ENCODE data around the gene PRDM12. TPM values are rescaled to one million over a fixed set of nuclear protein-coding genes. Genes with fewer than 3 reads are reported as not detected.

The PRDM12 gene
- total RNA-seq, 1 experiment from 2014 or later, result not detected

DNA sequence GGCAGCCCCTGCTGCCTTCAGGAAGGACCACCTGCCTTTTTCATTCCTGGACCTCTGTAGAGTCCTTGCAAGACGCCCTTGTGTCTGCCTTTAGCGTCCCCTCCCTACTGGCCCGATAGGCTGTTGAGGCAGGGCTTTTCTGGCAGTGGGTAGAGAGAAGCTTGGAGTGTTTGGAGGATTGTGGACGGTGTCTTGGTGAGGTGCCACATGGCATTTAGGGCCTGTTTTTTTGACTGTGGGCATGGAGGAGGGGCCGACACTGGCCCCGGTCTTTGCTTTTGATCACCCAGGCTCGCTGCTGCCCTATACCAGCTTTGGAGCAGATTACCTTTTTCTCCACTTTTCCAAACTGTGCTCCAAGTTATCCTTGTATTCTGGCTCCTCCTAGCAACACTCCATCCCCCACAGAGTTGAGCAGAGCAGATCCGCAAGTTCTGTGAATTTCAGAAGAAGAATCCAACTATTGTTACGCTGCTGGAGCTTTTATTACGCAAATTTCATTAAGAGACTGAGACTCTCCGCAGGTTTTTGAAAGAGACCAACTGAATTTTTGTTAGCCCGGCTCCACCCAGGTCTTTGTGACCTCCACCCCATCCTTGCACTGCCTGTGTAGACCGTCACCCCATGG, 34.8 kb upstream of the PRDM12 start:
- peak overlapping the region; percentile 84 to 99 (median 95); a peak in 6 of 7 replicates for H3K27ac Mint-ChIP-seq

More for the DNA sequence above, 34.8 kb upstream of the PRDM12 start:
- H3K27me3 Mint-ChIP-seq (ENCODE audit: low read depth), result no peaks in the 10 kb centered on the region; the same call in 1 of the 2 replicates
- Histone ChIP-seq H3K23me2 (ENCODE audit: insufficient read length, low read depth, low read length, poor library complexity, severe bottlenecking) (no peaks in the 10 kb centered on the region), H3K79me1 (ENCODE audit: insufficient read depth, low read depth, low read length, poor library complexity, severe bottlenecking) (no peaks in the 10 kb centered on the region), H4K8ac (replicated peaks; ENCODE audit: insufficient read length, low read depth, low read length) (no peak overlapping the region), H2BK20ac (ENCODE audit: low read depth, low read length, poor library complexity, severe bottlenecking) (no peak overlapping the region), H3K79me2 (ENCODE audit: insufficient read depth, low read length) (no peaks in the 10 kb centered on the region), H4K91ac (ENCODE audit: insufficient read length, low read depth, low read length) (no peak overlapping the region), H3K4ac (ENCODE audit: low read depth, low read length) (no peak overlapping the region), H3K4me1 (ENCODE audit: insufficient read depth, low read length) (peaks cover 4% of the 10 kb centered on the region; the same call in 1 of the 2 replicates), H2BK12ac (ENCODE audit: insufficient read length, low read depth, low read length) (no peak overlapping the region), H4K20me1 (ENCODE audit: control insufficient read depth, insufficient read depth, insufficient read length) (no peaks in the 10 kb centered on the region), H3K23ac (ENCODE audit: insufficient read length, low read depth, low read length) (no peak overlapping the region), H4K5ac (ENCODE audit: insufficient read length, low read depth, low read length) (no peak overlapping the region), H2AK5ac (ENCODE audit: insufficient read length, low read length) (no peak overlapping the region), H3K27me3 (ENCODE audit: insufficient read depth, low read length) (no peaks in the 10 kb centered on the region), H2AFZ (ENCODE audit: low read length) (no peak overlapping the region), H3T11ph (ENCODE audit: low read length) (no peak overlapping the region), H3K18ac (ENCODE audit: insufficient read length, low read depth, low read length) (no peak overlapping the region), H3K9me3 (ENCODE audit: control insufficient read depth, low read depth, low read length) (no peaks in the 10 kb centered on the region), H3K14ac (ENCODE audit: insufficient read depth, low read length) (peak overlapping the region; percentile 43; the same call in 1 of the 2 replicates), H3K4me2 (ENCODE audit: insufficient read depth, insufficient read length, low read length) (peak overlapping the region; percentile 4), H2BK120ac (ENCODE audit: low read depth, low read length, poor library complexity, severe bottlenecking) (no peak overlapping the region), H3K27ac (ENCODE audit: insufficient read length, low read depth, low read length) (no peak overlapping the region), H2BK5ac (ENCODE audit: insufficient read length, low read length) (no peak overlapping the region), H3K56ac (ENCODE audit: insufficient read length, low read depth, low read length) (no peak overlapping the region), H3K9ac (ENCODE audit: extremely low read depth, insufficient read length, low read length) (no peak overlapping the region), H2BK15ac (ENCODE audit: low read depth, low read length) (no peak overlapping the region)
- WGBS (ENCODE audit: extremely low coverage, insufficient read length, low lambda C conversion rate), result no CpG with 5 or more reads among the region's 13 CpGs
- no peaks in the 10 kb centered on the region; a peak in 1 of 5 replicates for H3K9me3 Mint-ChIP-seq
- peaks cover 30 to 41% of the 10 kb centered on the region in 2 experiments for H3K4me1 Mint-ChIP-seq
- TF ChIP-seq, protein P1, sequence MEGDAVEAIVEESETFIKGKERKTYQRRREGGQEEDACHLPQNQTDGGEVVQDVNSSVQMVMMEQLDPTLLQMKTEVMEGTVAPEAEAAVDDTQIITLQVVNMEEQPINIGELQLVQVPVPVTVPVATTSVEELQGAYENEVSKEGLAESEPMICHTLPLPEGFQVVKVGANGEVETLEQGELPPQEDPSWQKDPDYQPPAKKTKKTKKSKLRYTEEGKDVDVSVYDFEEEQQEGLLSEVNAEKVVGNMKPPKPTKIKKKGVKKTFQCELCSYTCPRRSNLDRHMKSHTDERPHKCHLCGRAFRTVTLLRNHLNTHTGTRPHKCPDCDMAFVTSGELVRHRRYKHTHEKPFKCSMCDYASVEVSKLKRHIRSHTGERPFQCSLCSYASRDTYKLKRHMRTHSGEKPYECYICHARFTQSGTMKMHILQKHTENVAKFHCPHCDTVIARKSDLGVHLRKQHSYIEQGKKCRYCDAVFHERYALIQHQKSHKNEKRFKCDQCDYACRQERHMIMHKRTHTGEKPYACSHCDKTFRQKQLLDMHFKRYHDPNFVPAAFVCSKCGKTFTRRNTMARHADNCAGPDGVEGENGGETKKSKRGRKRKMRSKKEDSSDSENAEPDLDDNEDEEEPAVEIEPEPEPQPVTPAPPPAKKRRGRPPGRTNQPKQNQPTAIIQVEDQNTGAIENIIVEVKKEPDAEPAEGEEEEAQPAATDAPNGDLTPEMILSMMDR (conservative IDR thresholded peaks at IDR 0.05), result no peak
- peak; percentile 47 for DNase-seq
- peaks cover 36 to 72% (median 69%) of the 10 kb centered on the region in 3 experiments; a peak in 6 of 7 replicates for H3K36me3 Mint-ChIP-seq (ENCODE audit: insufficient read depth in 1 of 3, low read depth in 3 of 3)
- peak overlapping the region in 1 of 2 experiments; percentile 29; a peak in 2 of 5 replicates for H3K4me3 Mint-ChIP-seq
